ENCODE measurements around the gene EIF2S3.

Gene EIF2S3

GRCh38 chrX:24124244-24124799 lies 69.6 kb downstream of the EIF2S3 start:
- CTCF ChIA-PET, result no interaction called here
- POLR2A ChIA-PET, result no interaction called here
- TF ChIP-seq CTCF (IDR thresholded peaks at IDR 0.05; ENCODE audit: control extremely low read depth, extremely low read depth, low read depth, missing control alignments), result no peak

GRCh38 chrX:24125028-24125612 lies 70.4 kb downstream of the EIF2S3 start:
- POLR2A ChIA-PET, result no interaction called here
- no peak for DNase-seq (ENCODE audit: extremely low spot score)

More at GRCh38 chrX:24124244-24124799, 69.6 kb downstream of the EIF2S3 start:
- DNase-seq (ENCODE audit: extremely low spot score), result no peak

More at GRCh38 chrX:24125028-24125612, 70.4 kb downstream of the EIF2S3 start:
- TF ChIP-seq CTCF (IDR thresholded peaks at IDR 0.05; ENCODE audit: control extremely low read depth, extremely low read depth, low read depth, missing control alignments), result no peak
- CTCF ChIA-PET, result no interaction called here

Measured in GM10248 (cell line).